ENCODE measurements around the gene EDEM3.

DNA sequence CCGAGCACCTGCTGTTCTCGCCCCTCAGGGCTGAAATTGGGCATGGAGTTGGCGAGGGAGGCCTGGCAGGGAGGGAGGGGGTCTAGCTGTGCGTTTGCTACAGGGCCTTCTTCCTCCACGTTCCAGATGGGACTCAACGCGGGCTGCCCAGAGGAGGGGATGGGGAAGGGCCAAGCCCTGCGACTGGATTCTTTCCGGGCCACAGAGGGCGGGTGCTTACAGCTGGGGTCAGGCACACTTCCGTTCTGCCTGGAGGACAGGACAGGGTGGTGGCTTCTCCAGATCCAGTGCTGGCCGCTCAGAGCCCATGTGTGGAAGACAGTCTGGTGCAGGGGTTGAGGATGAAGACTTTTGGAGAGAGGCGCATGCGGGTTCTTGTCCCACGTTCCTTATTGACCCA, 90.0 kb downstream of the EDEM3 start:
- TF ChIP-seq POLR2AphosphoS5 (IDR thresholded peaks at IDR 0.05; ENCODE audit: low read depth) = no peak
- TF ChIP-seq, protein P1, sequence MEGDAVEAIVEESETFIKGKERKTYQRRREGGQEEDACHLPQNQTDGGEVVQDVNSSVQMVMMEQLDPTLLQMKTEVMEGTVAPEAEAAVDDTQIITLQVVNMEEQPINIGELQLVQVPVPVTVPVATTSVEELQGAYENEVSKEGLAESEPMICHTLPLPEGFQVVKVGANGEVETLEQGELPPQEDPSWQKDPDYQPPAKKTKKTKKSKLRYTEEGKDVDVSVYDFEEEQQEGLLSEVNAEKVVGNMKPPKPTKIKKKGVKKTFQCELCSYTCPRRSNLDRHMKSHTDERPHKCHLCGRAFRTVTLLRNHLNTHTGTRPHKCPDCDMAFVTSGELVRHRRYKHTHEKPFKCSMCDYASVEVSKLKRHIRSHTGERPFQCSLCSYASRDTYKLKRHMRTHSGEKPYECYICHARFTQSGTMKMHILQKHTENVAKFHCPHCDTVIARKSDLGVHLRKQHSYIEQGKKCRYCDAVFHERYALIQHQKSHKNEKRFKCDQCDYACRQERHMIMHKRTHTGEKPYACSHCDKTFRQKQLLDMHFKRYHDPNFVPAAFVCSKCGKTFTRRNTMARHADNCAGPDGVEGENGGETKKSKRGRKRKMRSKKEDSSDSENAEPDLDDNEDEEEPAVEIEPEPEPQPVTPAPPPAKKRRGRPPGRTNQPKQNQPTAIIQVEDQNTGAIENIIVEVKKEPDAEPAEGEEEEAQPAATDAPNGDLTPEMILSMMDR (IDR thresholded peaks at IDR 0.05; ENCODE audit: insufficient read depth, low read length) = no peak
- no peak for TF ChIP-seq GABPA (IDR thresholded peaks at IDR 0.05; ENCODE audit: low read depth)
